A549 treated with DMSO at 1 μM for 4 hours (cell line): ENCODE results near the gene EXD2. TPM values are rescaled to one million over a fixed set of nuclear protein-coding genes. Genes with fewer than 3 reads are reported as not detected.

Experiments
- total RNA-seq: library from RNA; stranded (reverse); fragments of 200-300 nt; extraction: Qiagen RNA extraction; gene quantifications from 5 replicates; pipeline ENCODE4 v1.2.3, GENCODE V29; 2022; ENCODE audit warnings: low read depth

EXD2 gene
- total RNA-seq, result 11.4 to 14.7 TPM (median 13.1 TPM) in 5 replicates

GRCh38 chr14:69191340-69192111 is at the start of gene EXD2:
Gene EXD2 (plus strand): TSS chr14:69191498. CDS start chr14:69209471, 17,973 bp downstream.

GRCh38 chr14:69152902-69153151 is 38.5 kb upstream of the EXD2 start, which contains the start of gene DCAF5:
Gene DCAF5 (minus strand): TSS chr14:69153119. CDS start chr14:69152978, 141 bp downstream.

GRCh38 chr14:69259527-69260189 is 68.4 kb downstream of the EXD2 start, which contains the start of gene GALNT16:
Gene GALNT16 (plus strand): TSS chr14:69260158. CDS start chr14:69260291, 133 bp downstream.

Other genes with a start within 250 kb of the EXD2 start
- gene ACTN1, start 212.2 kb upstream of the EXD2 start, total RNA-seq, result 184 to 205 TPM (median 196 TPM) in 5 replicates
- 15.1 to 20.0 TPM (median 18.6 TPM) in 5 replicates for gene DCAF5, start 38.4 kb upstream of the EXD2 start, total RNA-seq
- gene GALNT16, start 68.7 kb downstream of the EXD2 start, total RNA-seq, result 2.5 to 4.2 TPM (median 3.6 TPM) in 5 replicates
- gene ERH, start 206.8 kb downstream of the EXD2 start, total RNA-seq, result 331 to 399 TPM (median 348 TPM) in 5 replicates
- 44.5 to 49.5 TPM (median 45.8 TPM) in 5 replicates for gene SLC39A9, start 207.2 kb downstream of the EXD2 start, total RNA-seq